Measurements from ENCODE around the gene NPB.

Gene NPB

DNA sequence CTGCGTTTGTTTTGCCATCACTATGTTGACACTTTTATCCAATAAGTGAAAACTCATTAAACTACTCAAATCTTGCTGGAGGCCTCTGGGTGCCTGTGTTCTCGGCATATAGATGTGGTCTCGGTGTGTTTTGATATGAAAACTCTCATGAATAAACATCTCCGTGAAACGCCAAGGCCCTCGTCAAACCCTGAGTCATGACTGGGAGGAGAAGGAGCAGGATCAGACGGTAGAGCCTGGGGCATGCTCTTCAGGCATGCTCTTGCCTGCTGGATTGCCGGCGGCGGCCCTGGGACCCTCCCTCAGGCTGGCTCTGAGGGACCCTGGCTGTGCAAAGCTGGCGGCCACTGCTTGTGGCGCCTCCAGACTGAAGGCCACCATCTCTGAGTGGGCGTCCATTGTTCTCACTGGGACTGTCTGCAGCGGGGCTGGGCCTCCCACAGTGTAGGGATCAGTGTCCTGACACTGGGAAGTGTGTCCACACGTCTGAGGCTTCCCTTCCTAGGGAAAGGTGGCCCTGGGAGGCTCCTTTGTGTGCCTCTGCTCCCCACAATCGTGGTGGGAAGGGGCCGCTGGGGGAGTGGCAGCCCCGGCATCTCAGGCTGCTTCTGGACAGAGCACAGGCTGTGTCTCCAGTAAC lies 1.7 kb upstream of the NPB start:
- DNase-seq, result no peak

DNA sequence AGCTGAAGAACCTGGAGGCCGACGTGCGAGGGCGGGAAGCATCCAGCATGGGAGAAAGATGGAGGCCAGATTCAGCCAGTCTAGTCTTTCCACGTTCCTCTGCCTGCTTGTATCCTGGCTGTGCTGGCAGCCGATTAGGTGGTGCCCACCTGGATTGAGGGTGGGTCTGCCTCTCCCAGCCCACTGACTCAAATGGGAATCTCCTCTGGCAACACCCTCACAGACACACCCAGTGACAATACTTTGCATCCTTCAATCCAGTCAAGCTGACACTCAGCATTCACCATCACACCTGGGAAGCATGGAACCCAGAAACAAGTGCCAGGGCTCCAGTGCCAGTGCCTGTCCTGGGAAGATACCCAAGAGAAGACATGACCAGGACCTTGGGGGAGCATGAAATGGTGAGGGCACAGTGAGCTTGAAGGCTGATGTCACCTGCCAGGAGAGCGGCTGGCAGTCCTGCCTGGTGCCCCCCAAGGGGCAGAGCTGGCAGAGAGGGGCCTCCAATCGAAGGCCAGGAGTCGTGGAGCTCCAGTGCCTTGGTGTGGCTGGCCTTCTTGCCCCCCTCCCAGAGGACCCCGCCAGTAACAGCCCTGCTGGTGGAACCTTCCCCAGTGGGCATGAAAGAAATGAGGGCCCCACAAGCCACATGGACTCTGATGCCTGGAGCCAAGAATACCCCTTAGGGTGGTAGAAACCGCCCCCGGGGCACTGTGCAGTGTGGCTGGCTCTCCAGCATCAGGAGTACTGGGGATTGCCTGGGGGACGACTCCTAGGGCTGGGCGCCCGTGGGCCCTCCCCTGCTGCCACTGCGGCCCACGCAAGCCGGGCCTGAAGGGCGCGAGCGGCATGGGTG lies 643 bp upstream of the NPB start:
- no peak for DNase-seq

DNA sequence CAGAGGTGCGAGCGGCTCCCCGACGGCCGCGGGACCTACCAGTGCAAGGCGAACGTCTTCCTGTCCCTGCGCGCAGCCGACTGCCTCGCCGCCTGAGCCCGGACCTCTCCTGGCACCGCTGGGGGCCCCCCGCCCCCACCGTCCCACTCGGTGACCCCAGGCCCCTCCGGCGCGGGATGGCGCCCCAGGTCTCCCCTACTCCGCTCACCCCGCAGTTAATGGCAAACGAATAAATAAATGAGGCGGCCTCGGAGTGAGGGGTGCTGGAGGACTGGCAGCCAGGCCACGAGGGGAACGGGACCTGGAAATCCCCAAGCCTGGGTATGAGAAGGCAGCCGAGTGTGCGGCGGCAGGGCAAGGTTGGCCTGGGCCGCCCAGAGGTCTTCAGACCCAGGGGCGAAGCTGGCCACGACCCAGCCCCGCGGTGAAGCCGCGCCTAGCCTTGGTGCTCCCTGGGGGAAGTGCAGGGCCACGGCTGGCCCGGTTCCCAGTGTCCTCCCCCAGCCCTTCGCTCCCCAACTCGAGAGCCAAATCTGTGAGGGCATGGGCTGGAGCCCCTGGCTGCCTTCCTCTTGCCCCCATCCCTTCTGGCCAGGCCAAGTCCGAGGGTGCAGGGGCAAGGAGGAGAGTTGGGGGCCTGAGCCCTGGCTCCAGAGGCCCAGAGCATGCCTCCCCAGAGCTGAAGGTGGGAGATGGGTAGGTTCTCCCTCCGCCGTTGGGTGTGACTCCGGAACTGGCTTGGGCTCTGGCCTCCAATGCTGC lies 796 bp downstream of the NPB start:
- no peak for DNase-seq

GRCh38 chr17:81903415-81903831 lies 1.4 kb downstream of the NPB start:
- DNase-seq, result no peak

- DNase-seq, result no peak
These were observed 2.0 kb downstream of the NPB start for GRCh38 chr17:81903896-81904599.

GRCh38 chr17:81904600-81905423 lies 2.8 kb downstream of the NPB start:
- DNase-seq, result no peak

GRCh38 chr17:81905424-81905875 lies 3.4 kb downstream of the NPB start:
- DNase-seq, result no peak

DNA sequence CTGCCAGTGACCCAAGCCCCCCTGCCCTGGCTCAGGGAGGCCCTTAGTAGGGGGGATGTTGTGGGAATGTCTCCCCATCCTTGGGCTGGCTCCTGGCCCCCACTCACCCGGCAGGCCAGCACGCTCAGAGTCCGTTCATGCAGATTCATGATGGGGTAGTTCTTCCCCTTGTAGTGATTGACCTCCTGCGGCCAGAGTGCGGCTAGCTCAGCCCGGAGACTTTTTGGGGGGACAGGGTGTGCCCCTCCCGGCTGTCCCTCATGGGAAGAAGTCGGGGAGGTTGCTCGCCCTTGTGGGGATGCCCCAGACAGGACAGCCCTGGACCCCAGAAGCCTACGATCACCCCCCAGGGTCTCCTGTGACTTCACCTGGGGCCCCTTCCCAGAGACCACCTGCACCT lies 4.0 kb downstream of the NPB start:
- no peak for DNase-seq

DNA sequence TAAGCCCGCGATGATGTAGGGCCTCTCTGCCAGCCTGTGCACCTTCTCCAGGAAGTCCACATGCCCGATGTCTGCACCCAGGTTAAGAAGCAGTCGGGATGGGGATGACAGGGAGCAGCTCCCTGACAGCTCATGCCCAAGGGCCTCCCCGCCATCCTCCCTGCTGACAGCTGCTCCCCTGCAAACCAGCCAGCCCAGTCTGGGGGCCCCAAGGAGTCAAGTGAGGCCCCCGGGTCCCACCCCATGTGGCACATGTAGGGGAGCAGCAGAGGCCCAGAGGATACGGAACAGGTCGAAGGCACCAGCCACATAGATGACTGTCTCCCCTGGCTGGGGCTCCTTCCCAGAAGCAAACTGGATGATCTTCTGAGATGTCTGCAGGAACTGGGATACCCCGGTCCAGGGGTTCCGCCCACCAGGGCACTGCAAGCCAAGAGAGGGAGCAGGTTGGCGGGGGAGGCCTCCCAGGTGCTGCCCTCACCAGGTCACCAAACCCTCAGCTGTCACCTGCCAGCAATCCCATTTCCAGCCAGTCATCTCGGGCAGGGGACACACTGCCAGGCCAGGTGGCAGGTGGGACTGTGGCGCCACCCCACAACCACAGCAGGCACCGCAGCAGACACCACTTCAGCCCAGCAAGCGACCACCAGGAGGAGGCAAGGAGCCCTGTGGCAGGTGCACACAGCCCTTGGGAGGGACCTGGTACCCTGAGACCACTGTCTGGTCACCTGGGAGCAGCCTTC lies 4.6 kb downstream of the NPB start:
- DNase-seq, result no peak

DNA sequence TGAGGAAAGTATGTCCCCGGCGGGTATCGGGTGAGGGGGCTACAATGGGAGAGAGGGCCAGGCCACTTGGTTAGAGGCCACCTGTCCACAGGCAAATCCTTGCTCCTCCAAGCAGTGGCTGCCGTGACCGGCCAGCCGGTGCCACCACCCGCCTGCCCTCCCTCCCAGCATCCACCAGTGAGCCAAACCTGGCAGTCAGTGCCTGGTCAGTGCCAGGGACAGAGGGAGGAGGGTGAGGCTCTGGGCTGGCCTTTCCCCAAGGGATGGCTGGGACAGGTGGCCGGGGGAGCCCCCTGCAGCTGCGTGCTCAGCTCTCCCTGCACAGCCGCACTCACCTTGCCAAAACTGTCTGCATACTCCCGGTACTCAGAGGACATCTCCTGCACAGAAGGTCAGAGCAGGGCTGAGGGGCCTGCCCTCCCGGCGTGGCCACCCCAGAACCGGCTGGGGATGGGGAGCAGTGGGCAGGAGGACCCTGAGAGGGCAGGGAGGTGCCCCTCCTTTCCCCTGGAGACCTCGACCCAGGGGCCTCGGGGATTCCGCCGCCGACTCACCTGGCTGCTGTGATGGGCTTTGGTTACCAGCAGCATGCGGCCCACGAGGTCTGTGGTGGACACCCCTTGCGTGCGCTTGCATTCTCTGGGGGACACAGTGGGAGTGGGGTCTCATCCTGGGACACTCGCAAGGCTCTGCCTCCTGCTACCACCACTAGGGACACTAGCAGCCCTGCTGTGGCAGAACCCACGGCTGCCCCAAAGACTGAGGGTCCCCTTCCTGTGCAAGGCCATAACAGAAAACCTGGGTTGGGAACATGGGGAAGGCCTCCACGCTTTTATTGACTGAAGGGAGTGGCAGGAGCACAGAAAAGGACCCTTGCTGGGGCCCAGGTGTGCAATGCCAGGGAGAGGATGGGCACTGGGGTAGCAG lies 5.4 kb downstream of the NPB start:
- no peak for DNase-seq

GRCh38 chr17:81908793-81909192 lies 6.8 kb downstream of the NPB start:
- DNase-seq, result no peak

DNA sequence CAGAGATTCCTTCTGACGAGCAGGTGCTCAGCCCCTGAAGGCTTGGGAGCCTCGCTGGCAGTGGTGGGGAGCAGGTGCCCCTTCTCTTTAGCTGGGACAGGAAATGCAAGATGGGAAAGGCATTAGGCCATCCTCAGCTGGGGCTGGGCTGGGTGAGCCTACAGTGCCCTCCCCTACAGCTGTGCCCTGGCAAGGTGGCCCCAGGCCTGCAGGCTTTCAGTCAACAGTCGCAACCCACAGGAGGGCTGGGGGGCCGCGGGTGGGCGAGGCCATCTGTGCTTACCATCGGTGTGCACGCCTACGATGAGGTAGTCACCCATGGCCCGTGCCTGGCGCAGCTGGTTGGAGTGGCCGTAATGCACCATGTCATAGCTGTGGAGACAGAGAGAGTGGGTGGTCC lies 7.2 kb downstream of the NPB start:
- no peak for DNase-seq

GRCh38 chr17:81909966-81910839 lies 8.2 kb downstream of the NPB start:
- DNase-seq, result no peak

- no peak for DNase-seq
These were observed 8.8 kb downstream of the NPB start for GRCh38 chr17:81910840-81911276.

- peak; percentile 92 for DNase-seq
These were observed 9.4 kb downstream of the NPB start, which contains the start of gene PCYT2 for GRCh38 chr17:81911277-81911961. Gene PCYT2, minus strand, starts transcription at chr17:81911399. Its CDS starts 44 bp downstream, at chr17:81911355.

- DNase-seq, result no peak
These were observed 9.9 kb downstream of the NPB start for GRCh38 chr17:81911969-81912368.

- no peak for DNase-seq
These were observed 10.6 kb downstream of the NPB start for GRCh38 chr17:81912441-81913309.
